NCI-H82 (cell line): ENCODE results near the gene HEXB.
"Not testable (repeated sequence)": the region's sequence is repeated elsewhere in the genome, so short reads cannot be mapped to it uniquely, and the experiment has no call there.

ENCODE experiments used
- DNase-seq: peaks from one replicate; lab custom pipeline; 2025; lab: John Stamatoyannopoulos, UW

HEXB gene

GRCh38 chr5:74659172-74659571 lies 25.9 kb upstream of the HEXB start:
- no peak for DNase-seq

- no peak for DNase-seq
These were observed 24.9 kb upstream of the HEXB start for GRCh38 chr5:74660140-74660539.

GRCh38 chr5:74660873-74661272 lies 24.2 kb upstream of the HEXB start:
- DNase-seq = no peak

- no peak for DNase-seq
These were observed 20.5 kb upstream of the HEXB start for GRCh38 chr5:74664551-74664950.

GRCh38 chr5:74665273-74665672 lies 19.8 kb upstream of the HEXB start:
- no peak for DNase-seq

GRCh38 chr5:74665816-74666215 lies 19.2 kb upstream of the HEXB start:
- no peak for DNase-seq

- no peak for DNase-seq
These were observed 17.6 kb upstream of the HEXB start for GRCh38 chr5:74667396-74667795.

- DNase-seq = no peak
These were observed 15.2 kb upstream of the HEXB start for GRCh38 chr5:74669821-74670220.

- DNase-seq = no peak
These were observed 14.5 kb upstream of the HEXB start for GRCh38 chr5:74670396-74671038.

GRCh38 chr5:74672215-74672877 lies 12.7 kb upstream of the HEXB start:
- no peak for DNase-seq

- DNase-seq = peak; percentile 43
These were observed 11.8 kb upstream of the HEXB start for GRCh38 chr5:74673011-74673790.

GRCh38 chr5:74676466-74676865 lies 8.6 kb upstream of the HEXB start:
- DNase-seq = not testable (repeated sequence)

GRCh38 chr5:74678123-74678522 lies 6.9 kb upstream of the HEXB start:
- not testable (repeated sequence) for DNase-seq

GRCh38 chr5:74679300-74679699 lies 5.7 kb upstream of the HEXB start:
- not testable (repeated sequence) for DNase-seq

- no peak for DNase-seq
These were observed 5.1 kb upstream of the HEXB start for GRCh38 chr5:74679966-74680365.

GRCh38 chr5:74685979-74686631 lies 1.1 kb downstream of the HEXB start:
- no peak for DNase-seq

- no peak for DNase-seq
These were observed 2.1 kb downstream of the HEXB start for GRCh38 chr5:74686962-74687751.

- DNase-seq = no peak
These were observed 8.2 kb downstream of the HEXB start for GRCh38 chr5:74693191-74693590.

GRCh38 chr5:74717596-74717995 lies 32.6 kb downstream of the HEXB start:
- no peak for DNase-seq

GRCh38 chr5:74722271-74722670 lies 37.2 kb downstream of the HEXB start:
- no peak for DNase-seq

- no peak for DNase-seq
These were observed 40.3 kb downstream of the HEXB start for GRCh38 chr5:74725331-74725730.

- no peak for DNase-seq
These were observed 51.7 kb downstream of the HEXB start for GRCh38 chr5:74736759-74737158.
